Brain microvascular endothelial cell (primary cell): ENCODE data around the gene EML4.

Source experiments
- DNase-seq: peaks from one replicate; pipeline ENCODE4 v3.0.0-alpha.2; 2020
- H3K27ac ChIP-seq: fragments of 250-450 bp; sonication (Bioruptor Pico); 2 replicates; pipeline ENCODE4 v1.5.1; 2020; ENCODE audit warnings: mild to moderate bottlenecking, moderate library complexity
- H3K27me3 ChIP-seq: fragments of 250-450 bp; sonication (Bioruptor Pico); replicated peaks from 2 replicates; pipeline ENCODE4 v1.5.1; 2020; ENCODE audit warnings: mild to moderate bottlenecking
- H3K36me3 ChIP-seq: fragments of 250-450 bp; sonication (Bioruptor Pico); replicated peaks from 2 replicates; pipeline ENCODE4 v1.5.1; 2020; ENCODE audit warnings: mild to moderate bottlenecking
- H3K4me3 ChIP-seq: 2 replicates; pipeline ENCODE4 v1.5.1; 2011; ENCODE audit warnings: low read depth, mild to moderate bottlenecking, control low read depth, low read length, moderate library complexity
- CTCF ChIP-seq: IDR thresholded peaks from 2 replicates; pipeline ENCODE4 v1.5.1; 2011; ENCODE audit warnings: low read depth, mild to moderate bottlenecking, moderate library complexity, low read length, control low read depth, inconsistent platforms; ENCODE audit errors: missing control alignments
- in situ Hi-C: cut with HindIII; loops from 2 replicates; pipeline ENCODE4 v1.10.0; 2017; ENCODE audit warnings: low sequenced_read_pairs, low pct_ligation_motif_present

The EML4 gene

DNA sequence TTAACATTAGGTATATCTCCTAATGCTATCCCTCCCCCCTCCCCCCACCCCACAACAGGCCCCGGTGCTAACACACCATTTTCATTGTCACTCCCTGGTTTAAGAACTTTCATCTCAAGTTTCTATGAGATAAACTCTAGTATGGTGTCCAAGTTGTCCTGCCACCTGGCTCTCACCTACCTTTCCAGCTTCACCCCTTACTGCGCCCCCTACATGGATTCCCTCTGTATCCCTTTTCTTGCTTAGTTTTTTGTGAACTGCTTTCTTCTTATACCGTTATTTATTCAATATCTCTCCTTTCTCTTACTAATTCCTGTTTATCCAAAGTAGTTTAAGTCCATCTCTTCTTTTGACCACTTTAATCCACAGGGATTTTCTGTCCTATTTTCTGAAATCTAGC is 15.2 kb downstream of the EML4 start:
- Histone ChIP-seq H3K36me3 (no peaks in the 10 kb centered on the region), H3K27me3 (no peaks in the 10 kb centered on the region), H3K27ac (no peak overlapping the region), H3K4me3 (no peak overlapping the region)
- no peak for DNase-seq
- TF ChIP-seq CTCF = peak; percentile 4
- in situ Hi-C loops = no loop called here

DNA sequence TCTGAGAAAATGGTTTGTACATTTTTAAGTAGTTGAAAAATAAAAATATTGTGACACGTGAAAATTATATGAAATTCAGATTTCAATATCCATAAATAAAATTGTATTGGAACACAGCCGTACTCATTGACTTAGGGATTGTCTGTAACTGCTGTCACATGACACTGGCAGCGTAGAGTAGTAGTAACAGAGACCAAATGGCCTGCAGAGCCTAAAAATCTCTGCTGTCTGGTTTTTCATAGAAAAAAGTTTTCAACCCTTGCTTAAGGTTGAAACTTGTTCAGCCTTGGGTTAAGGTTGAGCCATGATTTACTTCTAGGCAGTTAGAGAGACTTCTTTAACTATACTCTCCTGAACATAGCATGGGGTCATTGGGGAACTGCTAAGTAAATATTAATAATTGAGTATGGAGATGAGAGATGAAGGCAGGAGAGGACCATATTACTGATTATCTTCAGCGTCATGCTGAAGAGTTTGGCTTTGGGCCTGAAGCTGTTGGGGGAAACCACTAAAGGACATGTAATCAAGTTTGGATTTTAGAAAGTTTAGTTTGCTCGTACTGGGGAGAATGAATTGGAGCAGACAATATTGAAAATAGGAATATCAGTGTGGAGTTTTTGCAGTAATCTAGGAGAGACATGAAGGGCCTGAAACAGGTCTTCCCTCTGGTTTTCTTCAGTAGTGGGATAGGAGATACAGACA is 16.2 kb downstream of the EML4 start:
- H3K27me3 ChIP-seq = no peaks in the 10 kb centered on the region
- TF ChIP-seq CTCF = no peak
- no peak overlapping the region for H3K4me3 ChIP-seq
- peak overlapping the region; percentile 72 for H3K27ac ChIP-seq
- H3K36me3 ChIP-seq = no peaks in the 10 kb centered on the region
- DNase-seq = no peak
- in situ Hi-C loops = no loop called here

DNA sequence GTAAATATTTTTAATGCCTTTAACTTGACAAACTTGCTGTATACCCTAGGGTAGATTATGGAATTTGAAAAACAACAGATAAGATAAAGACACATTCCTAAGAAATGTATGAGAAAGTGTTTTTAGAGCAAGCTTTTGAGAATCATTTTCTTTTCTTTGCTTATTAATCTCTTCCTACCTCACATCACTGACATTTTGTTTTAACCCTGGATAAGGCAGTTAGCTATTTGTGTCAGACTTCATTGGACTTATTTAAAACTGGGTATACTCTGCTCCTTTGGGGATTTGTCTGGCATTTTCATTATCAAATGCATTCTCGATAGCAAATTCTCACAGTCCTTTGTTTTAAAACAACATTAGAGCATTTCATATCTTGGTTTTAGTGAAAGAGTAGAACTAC is 17.2 kb downstream of the EML4 start:
- TF ChIP-seq CTCF = no peak
- no peaks in the 10 kb centered on the region for H3K36me3 ChIP-seq
- H3K27ac ChIP-seq = peak overlapping the region; percentile 72
- H3K27me3 ChIP-seq = no peaks in the 10 kb centered on the region
- in situ Hi-C loops = no loop called here
- H3K4me3 ChIP-seq = no peak overlapping the region
- DNase-seq = no peak

GRCh38 chr2:42186945-42187632 is 17.9 kb downstream of the EML4 start:
- no peak for TF ChIP-seq CTCF
- in situ Hi-C loops = no loop called here
- Histone ChIP-seq H3K27me3 (no peaks in the 10 kb centered on the region), H3K36me3 (no peaks in the 10 kb centered on the region), H3K4me3 (no peak overlapping the region), H3K27ac (peak overlapping the region; percentile 72)
- DNase-seq = no peak

DNA sequence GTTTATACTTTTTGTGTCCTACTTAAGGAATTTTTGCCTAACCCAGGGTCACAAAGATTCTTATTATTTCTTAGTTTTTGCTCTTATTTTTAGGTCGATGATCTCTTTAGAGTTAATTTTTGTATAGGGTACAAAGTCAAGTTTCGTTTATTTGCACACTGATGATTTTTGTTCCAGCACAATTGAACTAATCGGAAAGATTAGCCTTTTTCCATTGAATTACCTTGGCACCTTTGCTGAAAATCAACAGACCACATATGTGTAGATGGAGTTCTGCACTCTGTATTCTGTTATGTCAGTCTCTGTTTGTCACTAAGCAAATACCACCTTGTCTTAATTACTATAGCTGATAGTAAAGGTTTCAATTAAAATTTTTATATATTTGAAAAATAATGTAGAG is 18.7 kb downstream of the EML4 start:
- no peak for TF ChIP-seq CTCF
- H3K27ac ChIP-seq = no peak overlapping the region
- H3K27me3 ChIP-seq = no peaks in the 10 kb centered on the region
- in situ Hi-C loops = no loop called here
- DNase-seq = no peak
- no peaks in the 10 kb centered on the region for H3K36me3 ChIP-seq
- H3K4me3 ChIP-seq = no peak overlapping the region
